Fibroblast of the aortic adventitia (primary cell): ENCODE results near the gene B9D1. TPM values are rescaled to one million over a fixed set of nuclear protein-coding genes. Genes with fewer than 3 reads are reported as not detected.

ENCODE experiments used
- DNase-seq: peaks from one replicate; pipeline ENCODE4 v3.0.0-alpha.2; 2010; ENCODE audit warnings: low read depth
- H3K4me3 ChIP-seq: 2 replicates; pipeline ENCODE4 v1.5.1; 2011; ENCODE audit warnings: low read depth, mild to moderate bottlenecking, control low read depth, low read length, moderate library complexity
- CTCF ChIP-seq: IDR thresholded peaks from 2 replicates; pipeline ENCODE4 v1.5.1; 2011; ENCODE audit warnings: mild to moderate bottlenecking, low read length, control low read depth, inconsistent platforms; ENCODE audit not compliant: insufficient read depth
- total RNA-seq: library from RNA; depleted of rRNA; stranded (reverse); fragments of >200 nt; gene quantifications from 2 replicates; pipeline ENCODE4 v1.2.3, GENCODE V29; 2012; ENCODE audit warnings: low replicate concordance

The B9D1 gene
- total RNA-seq, 1 donor: 19.9 TPM

- H3K4me3 ChIP-seq: no peak overlapping the region
- no peak for DNase-seq
- no peak for TF ChIP-seq CTCF
These were observed 18.0 kb downstream of the B9D1 start for GRCh38 chr17:19344311-19345066.

DNA sequence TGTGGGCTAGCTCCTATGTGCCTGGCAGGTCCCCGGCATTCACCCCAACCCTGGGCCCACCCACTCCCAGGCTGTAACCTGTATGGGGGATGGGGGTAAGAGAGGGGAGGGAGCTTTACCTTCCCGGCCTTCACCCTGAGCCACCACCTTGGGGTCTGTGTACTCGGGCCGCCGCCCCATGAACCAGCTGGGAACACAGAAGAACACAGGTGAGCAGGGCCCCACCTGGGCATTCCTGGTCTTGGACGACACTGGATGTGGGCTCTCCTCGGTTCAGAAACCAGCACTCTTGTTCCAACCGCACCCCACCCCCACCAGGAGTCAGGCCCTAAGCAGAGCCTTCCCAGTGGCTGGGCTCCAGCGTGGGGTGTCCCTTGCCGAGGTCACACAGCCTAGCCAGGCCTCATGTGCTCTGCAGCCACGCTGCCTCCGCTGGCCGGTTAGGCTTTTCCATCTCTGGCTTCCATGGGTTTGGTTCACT lies 18.8 kb downstream of the B9D1 start:
- no peak overlapping the region for H3K4me3 ChIP-seq
- no peak for DNase-seq
- no peak for TF ChIP-seq CTCF

DNA sequence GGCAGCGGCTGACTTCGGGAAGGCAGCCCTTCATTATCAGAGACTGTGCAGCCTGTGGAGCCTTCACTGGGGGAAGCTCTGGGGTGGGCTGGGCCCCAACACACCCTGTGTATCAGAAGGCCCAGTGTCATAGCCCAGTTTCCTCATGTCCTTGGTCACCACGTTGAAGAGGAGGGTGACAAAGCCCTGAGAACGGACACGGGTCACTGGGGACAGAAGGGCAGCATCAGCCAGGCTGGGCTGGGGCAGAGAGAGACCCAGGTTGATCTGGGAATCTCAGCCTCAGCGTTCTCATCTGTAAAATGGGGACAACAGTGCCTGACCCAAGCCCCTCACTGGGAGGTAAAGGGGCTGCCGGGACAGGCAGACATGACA lies 19.3 kb downstream of the B9D1 start:
- TF ChIP-seq CTCF: no peak
- no peak for DNase-seq
- no peak overlapping the region for H3K4me3 ChIP-seq

DNA sequence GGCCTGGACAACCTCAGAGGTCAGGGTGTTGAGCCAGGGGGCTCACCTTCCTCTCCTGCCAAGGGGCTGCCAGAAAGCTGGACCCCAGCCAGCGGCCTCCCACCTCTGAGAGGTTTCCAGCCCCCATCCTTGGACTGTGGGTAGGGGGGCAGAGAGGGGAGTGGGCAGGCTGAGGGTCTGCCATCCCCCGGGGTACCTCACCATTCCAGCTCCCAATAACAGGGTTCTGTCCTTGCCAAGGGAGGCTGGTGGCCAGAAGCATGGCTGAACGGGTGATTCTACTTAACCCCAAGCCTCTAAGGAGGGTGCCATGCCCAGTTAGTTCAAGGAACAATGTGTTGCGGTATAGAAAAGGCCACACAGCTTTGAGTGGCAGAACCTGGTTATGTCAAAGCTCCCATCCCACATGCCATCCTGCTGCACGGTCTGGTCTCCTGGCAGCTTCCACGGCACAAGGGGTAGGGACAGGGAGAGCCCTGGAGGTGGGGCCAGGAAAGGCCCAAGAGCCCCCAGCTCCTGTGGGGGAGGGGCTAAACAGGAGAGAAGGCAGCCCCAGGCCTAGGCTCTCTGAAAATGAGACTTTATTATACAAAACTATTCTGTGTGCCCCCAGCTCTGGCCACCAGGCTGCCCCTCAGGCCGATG lies 19.8 kb downstream of the B9D1 start:
- no peak overlapping the region for H3K4me3 ChIP-seq

DNA sequence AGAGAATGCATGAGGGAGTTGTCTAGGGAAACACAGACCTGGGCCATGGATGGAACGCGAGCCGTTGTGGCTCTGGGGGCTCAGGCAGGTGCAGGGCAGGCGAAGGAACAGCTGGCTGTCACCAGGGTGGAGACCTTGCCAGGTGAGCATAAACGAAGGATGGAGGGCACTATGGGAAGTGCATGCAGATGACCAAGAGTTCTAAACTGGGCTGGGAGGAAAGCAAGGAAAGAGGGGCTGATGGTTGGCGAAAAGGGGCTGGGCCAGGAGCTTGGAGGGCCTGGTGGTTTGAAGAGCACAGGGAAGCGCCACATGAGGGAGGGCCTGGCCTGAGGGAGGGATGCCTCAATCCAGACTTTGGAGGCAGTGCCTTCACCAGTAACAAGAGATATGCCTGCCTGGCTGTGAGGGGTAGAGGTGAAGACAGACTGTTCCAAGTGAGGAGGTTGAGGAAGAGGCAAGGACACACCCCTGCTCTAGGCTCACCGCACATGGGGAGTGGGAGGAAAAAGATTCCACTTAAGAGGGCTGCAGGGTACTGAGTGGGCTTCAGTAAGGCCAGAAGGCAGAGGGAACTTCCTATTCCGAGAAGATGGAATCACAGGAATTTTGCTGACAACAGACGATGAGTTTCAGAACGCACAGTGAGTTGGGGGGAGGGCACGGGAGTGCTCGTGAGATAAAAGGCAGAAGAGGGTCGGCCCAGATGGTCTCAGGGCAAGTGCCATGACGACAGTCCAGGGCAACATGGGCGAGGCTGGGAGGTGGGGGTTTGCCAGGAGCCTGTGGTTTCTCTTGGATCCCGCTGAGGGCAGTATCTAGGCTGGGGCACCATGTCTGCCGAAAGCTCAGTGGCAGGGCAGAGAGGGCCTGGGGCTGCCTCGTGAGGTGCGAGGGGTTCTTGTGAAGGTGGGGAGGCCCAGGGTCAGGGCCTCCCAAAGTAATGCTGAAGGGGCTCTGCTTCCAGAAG lies 20.6 kb downstream of the B9D1 start:
- no peak overlapping the region for H3K4me3 ChIP-seq
- peak; percentile 28 for DNase-seq
- no peak for TF ChIP-seq CTCF

More for the DNA sequence above, 19.8 kb downstream of the B9D1 start:
- no peak for DNase-seq
- no peak for TF ChIP-seq CTCF

- TF ChIP-seq CTCF: no peak
- no peak for DNase-seq
These were observed 21.3 kb downstream of the B9D1 start for GRCh38 chr17:19341211-19341631.

More at GRCh38 chr17:19341211-19341631, 21.3 kb downstream of the B9D1 start:
- no peak overlapping the region for H3K4me3 ChIP-seq
